Measurements from ENCODE around the gene DHRS4. TPM values are rescaled to one million over a fixed set of nuclear protein-coding genes. Genes with fewer than 3 reads are reported as not detected.
"Not testable (repeated sequence)": the region's sequence is repeated elsewhere in the genome, so short reads cannot be mapped to it uniquely, and the experiment has no call there.

The DHRS4 gene
- total RNA-seq, 5 donors from 2014 or later (not counting 1 experiment from before 2014, with no cell fraction given) = 11.1 to 21.4 (median 17.5) TPM

- H3K27me3 ChIP-seq (replicated peaks in 1 of 2; ENCODE audit: control insufficient read depth in 2 of 2, extremely low read depth in 1 of 2, insufficient read depth in 2 of 2, low read length in 1 of 2); H3K4me3 ChIP-seq (ENCODE audit: control insufficient read depth in 1 of 2, extremely low read depth in 1 of 2, low read length in 1 of 2); POLR2A ChIA-PET; CTCF ChIA-PET; H3K9me3 Mint-ChIP-seq; H3K27ac ChIP-seq (ENCODE audit: low read length); H3K27ac Mint-ChIP-seq; H3K27me3 Mint-ChIP-seq; DNase-seq; ATAC-seq (replicated peaks in 1 of 4); H3K36me3 ChIP-seq (ENCODE audit: control insufficient read depth in 2 of 2, extremely low read depth in 1 of 2, insufficient read depth in 1 of 2, low read length in 1 of 2); H3K9me3 ChIP-seq: not testable (repeated sequence)
- H3K4me1 ChIP-seq (ENCODE audit: control insufficient read depth in 1 of 2, extremely low read depth in 1 of 2, insufficient read depth in 2 of 2, low read length in 2 of 2) = peaks cover 5 to 19% of the 10 kb centered on the region in 2 experiments
- Mint-ChIP-seq H3K36me3 (peaks cover 21% of the 10 kb centered on the region), H3K4me1 (peaks cover 25 to 27% (median 27%) of the 10 kb centered on the region in 3 donors), H3K4me3 (peak overlapping the region in 1 of 3 donors; percentile 91)
- 86% methylated on average over 1 of the region's 20 CpGs for WGBS (ENCODE audit: insufficient coverage)
Measured at GRCh38 chr14:23954965-23955364, 1.4 kb downstream of the DHRS4 start.

GRCh38 chr14:23955811-23956210, 2.2 kb downstream of the DHRS4 start:
- ATAC-seq (replicated peaks in 1 of 4); CTCF ChIA-PET; H3K4me3 ChIP-seq (ENCODE audit: control insufficient read depth in 1 of 2, extremely low read depth in 1 of 2, low read length in 1 of 2); H3K27ac Mint-ChIP-seq; DNase-seq; H3K36me3 ChIP-seq (ENCODE audit: control insufficient read depth in 2 of 2, extremely low read depth in 1 of 2, insufficient read depth in 1 of 2, low read length in 1 of 2); H3K9me3 ChIP-seq; H3K27me3 ChIP-seq (replicated peaks in 1 of 2; ENCODE audit: control insufficient read depth in 2 of 2, extremely low read depth in 1 of 2, insufficient read depth in 2 of 2, low read length in 1 of 2); H3K27ac ChIP-seq (ENCODE audit: low read length); H3K27me3 Mint-ChIP-seq; H3K9me3 Mint-ChIP-seq; H3K4me3 Mint-ChIP-seq: not testable (repeated sequence)
- Mint-ChIP-seq H3K36me3 (peaks cover 15% of the 10 kb centered on the region), H3K4me1 (peaks cover 25 to 27% (median 27%) of the 10 kb centered on the region in 3 donors)
- POLR2A ChIA-PET = interaction anchor here in 1 of 2 donors (0.7 kb wide), 1 partner anchor 161 kb away, joined by 7 read pairs; no protein-coding TSS in a partner anchor
- WGBS (ENCODE audit: insufficient coverage) = 100% methylated on average over 1 of the region's 2 CpGs
- peaks cover 5 to 19% of the 10 kb centered on the region in 2 experiments for H3K4me1 ChIP-seq (ENCODE audit: control insufficient read depth in 1 of 2, extremely low read depth in 1 of 2, insufficient read depth in 2 of 2, low read length in 2 of 2)

GRCh38 chr14:23957913-23958569, 4.5 kb downstream of the DHRS4 start:
- H3K27ac Mint-ChIP-seq; H3K4me3 ChIP-seq (ENCODE audit: control insufficient read depth in 1 of 2, extremely low read depth in 1 of 2, low read length in 1 of 2); H3K36me3 ChIP-seq (ENCODE audit: control insufficient read depth in 2 of 2, extremely low read depth in 1 of 2, insufficient read depth in 1 of 2, low read length in 1 of 2); H3K27ac ChIP-seq (ENCODE audit: low read length); H3K9me3 Mint-ChIP-seq; H3K4me3 Mint-ChIP-seq; POLR2A ChIA-PET; DNase-seq; H3K27me3 ChIP-seq (replicated peaks in 1 of 2; ENCODE audit: control insufficient read depth in 2 of 2, extremely low read depth in 1 of 2, insufficient read depth in 2 of 2, low read length in 1 of 2); H3K9me3 ChIP-seq; H3K27me3 Mint-ChIP-seq; H3K4me1 ChIP-seq (ENCODE audit: control insufficient read depth in 1 of 2, extremely low read depth in 1 of 2, insufficient read depth in 2 of 2, low read length in 2 of 2); ATAC-seq (replicated peaks in 1 of 4): not testable (repeated sequence)
- Mint-ChIP-seq H3K4me1 (peaks cover 9 to 10% (median 10%) of the 10 kb centered on the region in 3 donors), H3K36me3 (peaks cover 15% of the 10 kb centered on the region)
- 97% methylated on average over 5 of the region's 9 CpGs for WGBS (ENCODE audit: insufficient coverage)
- CTCF ChIA-PET = interaction anchor here in 1 of 2 donors (0.6 kb wide), 1 partner anchor 356 kb away, joined by 3 read pairs; no protein-coding TSS in a partner anchor

- H3K27ac Mint-ChIP-seq; H3K27me3 Mint-ChIP-seq; H3K4me1 Mint-ChIP-seq; CTCF ChIA-PET; H3K4me1 ChIP-seq (ENCODE audit: control insufficient read depth in 1 of 2, extremely low read depth in 1 of 2, insufficient read depth in 2 of 2, low read length in 2 of 2); DNase-seq; H3K9me3 Mint-ChIP-seq; H3K4me3 ChIP-seq (ENCODE audit: control insufficient read depth in 1 of 2, extremely low read depth in 1 of 2, low read length in 1 of 2); H3K9me3 ChIP-seq; ATAC-seq (replicated peaks in 1 of 4); H3K36me3 ChIP-seq (ENCODE audit: control insufficient read depth in 2 of 2, extremely low read depth in 1 of 2, insufficient read depth in 1 of 2, low read length in 1 of 2); POLR2A ChIA-PET; H3K27ac ChIP-seq (ENCODE audit: low read length); H3K27me3 ChIP-seq (replicated peaks in 1 of 2; ENCODE audit: control insufficient read depth in 2 of 2, extremely low read depth in 1 of 2, insufficient read depth in 2 of 2, low read length in 1 of 2); H3K4me3 Mint-ChIP-seq: not testable (repeated sequence)
- peaks cover 12% of the 10 kb centered on the region for H3K36me3 Mint-ChIP-seq
Measured at GRCh38 chr14:23960899-23961298, 7.3 kb downstream of the DHRS4 start.

- H3K27me3 Mint-ChIP-seq; H3K36me3 Mint-ChIP-seq; H3K27me3 ChIP-seq (replicated peaks in 1 of 2; ENCODE audit: control insufficient read depth in 2 of 2, extremely low read depth in 1 of 2, insufficient read depth in 2 of 2, low read length in 1 of 2); H3K4me1 Mint-ChIP-seq; H3K9me3 ChIP-seq; POLR2A ChIA-PET; ATAC-seq (replicated peaks in 1 of 4); H3K4me1 ChIP-seq (ENCODE audit: control insufficient read depth in 1 of 2, extremely low read depth in 1 of 2, insufficient read depth in 2 of 2, low read length in 2 of 2); H3K4me3 Mint-ChIP-seq; H3K27ac Mint-ChIP-seq; DNase-seq; H3K36me3 ChIP-seq (ENCODE audit: control insufficient read depth in 2 of 2, extremely low read depth in 1 of 2, insufficient read depth in 1 of 2, low read length in 1 of 2); CTCF ChIA-PET; H3K27ac ChIP-seq (ENCODE audit: low read length); H3K9me3 Mint-ChIP-seq; H3K4me3 ChIP-seq (ENCODE audit: control insufficient read depth in 1 of 2, extremely low read depth in 1 of 2, low read length in 1 of 2): not testable (repeated sequence)
- WGBS (ENCODE audit: insufficient coverage) = no CpG with 5 or more reads among the region's 2 CpGs
Measured at GRCh38 chr14:23961704-23962103, 8.1 kb downstream of the DHRS4 start.

GRCh38 chr14:23969130-23969480, 15.5 kb downstream of the DHRS4 start:
- H3K36me3 ChIP-seq (ENCODE audit: control insufficient read depth in 2 of 2, extremely low read depth in 1 of 2, insufficient read depth in 1 of 2, low read length in 1 of 2); H3K4me1 Mint-ChIP-seq; H3K27ac ChIP-seq (ENCODE audit: low read length); H3K9me3 Mint-ChIP-seq; H3K27me3 ChIP-seq (replicated peaks in 1 of 2; ENCODE audit: control insufficient read depth in 2 of 2, extremely low read depth in 1 of 2, insufficient read depth in 2 of 2, low read length in 1 of 2); H3K9me3 ChIP-seq; H3K27me3 Mint-ChIP-seq; H3K4me1 ChIP-seq (ENCODE audit: control insufficient read depth in 1 of 2, extremely low read depth in 1 of 2, insufficient read depth in 2 of 2, low read length in 2 of 2); H3K27ac Mint-ChIP-seq; H3K36me3 Mint-ChIP-seq; H3K4me3 Mint-ChIP-seq; DNase-seq; CTCF ChIA-PET; ATAC-seq (replicated peaks in 1 of 4); POLR2A ChIA-PET: not testable (repeated sequence)
- H3K4me3 ChIP-seq (ENCODE audit: control insufficient read depth in 1 of 2, extremely low read depth in 1 of 2, low read length in 1 of 2) = peak overlapping the region in 1 of 2 donors; percentile 47
- no CpG with 5 or more reads among the region's 9 CpGs for WGBS (ENCODE audit: insufficient coverage)

All from T-cell (primary cell).